Ovary (tissue), 9 donors: Measurements from ENCODE around the gene COL18A1. TPM values are rescaled to one million over a fixed set of nuclear protein-coding genes. Genes with fewer than 3 reads are reported as not detected.

Experiments used
- DNase-seq, 5 donors: peaks; one replicate each; pipeline ENCODE4 v3.0.0-alpha.2; 2019 to 2020
- H3K27ac ChIP-seq, 2 donors: fragments of 200-600 bp; one replicate each; pipeline versions ENCODE4 v1.5.1 to v1.8.0; 2019 to 2022
- H3K27me3 ChIP-seq: fragments of 200-600 bp; one replicate; pipeline ENCODE4 v1.8.0; 2022
- H3K36me3 ChIP-seq: fragments of 200-600 bp; sonication (generic); one replicate; pipeline ENCODE4 v1.5.1; 2019
- H3K4me1 ChIP-seq: one replicate; pipeline ENCODE4 v1.8.1; 2013; ENCODE audit warnings: mild to moderate bottlenecking, moderate library complexity; ENCODE audit not compliant: insufficient read depth
- H3K4me3 ChIP-seq: fragments of 200-600 bp; sonication (generic); one replicate; pipeline ENCODE4 v1.5.1; 2017
- H3K9me3 ChIP-seq, 2 donors: fragments of 200-600 bp in 1 of 2; sonication (generic) in 1 of 2; one replicate each; pipeline versions ENCODE4 v1.5.1 to v1.8.1; 2013 to 2019; ENCODE audit warnings: mild to moderate bottlenecking in 1 of 2, moderate library complexity in 1 of 2
- CTCF ChIP-seq, 3 donors: fragments of 450-650 bp in 2 of 3; fragments of 200-600 bp in 1 of 3; IDR thresholded peaks; one replicate each; pipeline versions ENCODE4 v1.5.1 to v1.8.0; 2016 to 2022; ENCODE audit warnings: antibody characterized with exemption in 3 of 3, mild to moderate bottlenecking in 1 of 3
- EP300 ChIP-seq: sonication (generic); formaldehyde crosslinking; IDR thresholded peaks from one replicate; pipeline ENCODE4 v1.6.1; 2017; ENCODE audit warnings: antibody characterized with exemption
- POLR2A ChIP-seq: fragments of 450-650 bp; IDR thresholded peaks from one replicate; pipeline ENCODE4 v1.6.1; 2017; ENCODE audit warnings: antibody characterized with exemption, mild to moderate bottlenecking, moderate library complexity
- WGBS, 3 donors: extraction: QIAGEN DNeasy Blood & Tissue Kit in 1 of 3; methylation state at CpG; one replicate each; pipeline versions ENCODE4 v1.1.5 to v1.1.7; 2013 to 2017; 5-methylcytosine and 5-hydroxymethylcytosine counted together
- intact Hi-C, 4 donors: fragments of 100-400 bp; cut with DNase I; formaldehyde crosslinking; loops; one replicate each; pipeline versions ENCODE4 v1.11.0 to v1.15.1; 2022 to 2023
- polyA plus RNA-seq, 2 donors: library from polyadenylated mRNA; stranded (reverse); fragments of 200-250 nt in 1 of 2; fragments of 350-450 nt in 1 of 2; fragmentation: Illumina TruSeq in 1 of 2; extraction: RNeasy Lipid Tissue Mini Kit (QIAGEN cat#74804) in 1 of 2; gene quantifications; one replicate each; pipeline ENCODE4 v1.2.3, GENCODE V29; 2013 to 2014
- total RNA-seq, 7 donors: library from RNA; depleted of rRNA in 2 of 7; stranded (reverse); fragments of >200 nt in 2 of 7; fragmentation: NEBNext Ultra II Directional in 3 of 7; extraction: Animal tissue kit (Norgen Biotek cat#: 25700) in 3 of 7; gene quantifications; one replicate each; pipeline versions ENCODE4 v1.1.0 to v1.2.4, GENCODE V29; 2016 to 2023
- donor health status: DM: no; HTN: no; CAD: no; lungs with moderate emphysema.
- donor health status: DM: no; HTN: no; CAD: no.
- donor health status: Bipolar disorder and iron deficiency.
- donor health status: DM: yes; HTN: yes; CAD: no.
- donor health status: DM: no; HTN: no; CAD: no.
- donor health status: DM: yes; HTN: yes; CAD: no.

COL18A1 gene
- total and polyA plus RNA-seq, 9 donors, result 11.1 to 353 (median 268) TPM

DNA sequence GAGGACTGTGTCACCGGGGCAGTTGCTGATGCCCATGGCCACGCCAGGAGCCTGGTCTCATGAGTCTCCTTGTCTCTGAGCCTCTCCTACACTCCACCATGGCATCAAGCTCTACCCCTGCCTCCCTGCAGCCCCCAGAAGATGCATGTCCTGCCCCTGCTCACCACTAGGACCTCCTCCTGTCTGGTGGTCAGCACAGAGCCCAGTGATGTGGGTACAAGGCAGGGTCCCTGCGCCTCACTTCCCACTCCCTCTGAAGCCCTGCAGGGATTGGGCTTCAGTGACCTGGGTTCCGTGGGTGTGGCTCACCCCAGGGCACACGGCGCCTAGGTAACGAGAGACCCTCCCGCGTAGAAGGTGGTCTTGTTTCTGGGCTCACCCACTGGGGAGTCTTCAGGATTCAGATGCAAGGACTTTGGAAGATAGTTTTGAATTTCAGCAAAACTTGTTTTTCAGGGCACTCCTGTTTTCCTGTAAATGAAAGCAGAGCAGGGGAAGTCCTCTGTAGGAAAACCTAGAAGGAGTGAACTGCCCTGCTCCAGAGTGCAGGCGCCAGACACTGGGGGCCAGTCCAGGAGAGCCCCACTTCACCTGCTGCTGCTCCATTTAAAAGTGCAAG, 2.8 kb downstream of the COL18A1 start:
- peaks cover 26% of the 10 kb centered on the region for H3K4me1 ChIP-seq
- H3K9me3 ChIP-seq, result no peaks in the 10 kb centered on the region
- DNase-seq, result peak in 4 of 5 donors; percentile 34 to 47 (median 40)
- intact Hi-C loops, result loop anchor here in 1 of 4 donors (10.0 kb wide), 1 partner anchor 113 kb away; no protein-coding TSS in a partner anchor
- no peak overlapping the region for H3K4me3 ChIP-seq
- no peaks in the 10 kb centered on the region for H3K36me3 ChIP-seq
- WGBS, 3 donors, result 78 to 85% (median 83%) methylated on average over 10 of the region's 10 CpGs
- TF ChIP-seq POLR2A, result no peak
- no peak for TF ChIP-seq CTCF (IDR thresholded peaks at IDR 0.05)
- TF ChIP-seq EP300, result no peak
- H3K27ac ChIP-seq, result peak overlapping the region in 1 of 2 donors; percentile 87
- H3K27me3 ChIP-seq, result no peaks in the 10 kb centered on the region

DNA sequence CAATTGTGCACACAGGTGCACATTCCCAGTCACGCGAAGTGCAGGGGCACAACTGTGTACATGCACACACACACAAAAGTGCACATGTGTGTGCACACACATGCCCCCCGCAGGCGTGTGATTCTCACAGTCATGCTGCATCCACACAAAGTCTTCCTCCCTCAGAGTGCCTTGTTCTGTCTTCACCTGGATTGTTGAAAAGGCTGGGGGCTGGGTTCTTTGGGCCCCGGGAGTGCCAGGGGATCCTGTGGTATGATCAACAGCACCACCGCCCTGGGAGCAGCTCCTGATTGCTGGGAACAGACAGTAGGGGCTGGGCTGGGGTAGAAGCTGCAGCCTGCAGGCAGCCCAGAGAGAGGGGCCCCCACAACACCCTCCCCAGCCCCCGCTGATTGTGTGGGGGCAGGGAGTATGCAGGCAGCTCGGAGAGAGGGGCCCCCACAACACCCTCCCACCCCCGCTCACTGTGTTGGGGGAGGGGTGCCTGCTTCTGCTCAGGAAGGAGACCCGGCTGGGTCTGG, 3.4 kb downstream of the COL18A1 start:
- Histone ChIP-seq H3K27ac (peak overlapping the region in 1 of 2 donors; percentile 75), H3K4me3 (no peak overlapping the region), H3K4me1 (peaks cover 29% of the 10 kb centered on the region), H3K36me3 (no peaks in the 10 kb centered on the region), H3K9me3 (no peaks in the 10 kb centered on the region), H3K27me3 (no peaks in the 10 kb centered on the region)
- WGBS, 3 donors, result 66 to 75% (median 73%) methylated on average over 5 to 10 of the region's 10 CpGs
- intact Hi-C loops, result loop anchor here in 1 of 4 donors (10.0 kb wide), 1 partner anchor 114 kb away; no protein-coding TSS in a partner anchor
- TF ChIP-seq POLR2A, result no peak
- TF ChIP-seq CTCF (IDR thresholded peaks at IDR 0.05), result no peak
- TF ChIP-seq EP300, result no peak
- DNase-seq, result peak in 4 of 5 donors; percentile 27 to 47 (median 45)

- peak in 4 of 5 donors; percentile 32 to 48 (median 39) for DNase-seq
- WGBS, 3 donors, result 73 to 80% (median 79%) methylated on average over 8 to 9 of the region's 9 CpGs
- Histone ChIP-seq H3K4me1 (peaks cover 28% of the 10 kb centered on the region), H3K36me3 (no peaks in the 10 kb centered on the region), H3K9me3 (no peaks in the 10 kb centered on the region), H3K27me3 (no peaks in the 10 kb centered on the region), H3K4me3 (no peak overlapping the region), H3K27ac (peak overlapping the region; percentile 42 to 75)
- TF ChIP-seq CTCF (IDR thresholded peaks at IDR 0.05), result no peak
- TF ChIP-seq POLR2A, result no peak
- no peak for TF ChIP-seq EP300
- intact Hi-C loops, result loop anchor here in 1 of 4 donors (10.0 kb wide), 1 partner anchor 114 kb away; no protein-coding TSS in a partner anchor
These were observed 3.9 kb downstream of the COL18A1 start for GRCh38 chr21:45408801-45409261.

DNA sequence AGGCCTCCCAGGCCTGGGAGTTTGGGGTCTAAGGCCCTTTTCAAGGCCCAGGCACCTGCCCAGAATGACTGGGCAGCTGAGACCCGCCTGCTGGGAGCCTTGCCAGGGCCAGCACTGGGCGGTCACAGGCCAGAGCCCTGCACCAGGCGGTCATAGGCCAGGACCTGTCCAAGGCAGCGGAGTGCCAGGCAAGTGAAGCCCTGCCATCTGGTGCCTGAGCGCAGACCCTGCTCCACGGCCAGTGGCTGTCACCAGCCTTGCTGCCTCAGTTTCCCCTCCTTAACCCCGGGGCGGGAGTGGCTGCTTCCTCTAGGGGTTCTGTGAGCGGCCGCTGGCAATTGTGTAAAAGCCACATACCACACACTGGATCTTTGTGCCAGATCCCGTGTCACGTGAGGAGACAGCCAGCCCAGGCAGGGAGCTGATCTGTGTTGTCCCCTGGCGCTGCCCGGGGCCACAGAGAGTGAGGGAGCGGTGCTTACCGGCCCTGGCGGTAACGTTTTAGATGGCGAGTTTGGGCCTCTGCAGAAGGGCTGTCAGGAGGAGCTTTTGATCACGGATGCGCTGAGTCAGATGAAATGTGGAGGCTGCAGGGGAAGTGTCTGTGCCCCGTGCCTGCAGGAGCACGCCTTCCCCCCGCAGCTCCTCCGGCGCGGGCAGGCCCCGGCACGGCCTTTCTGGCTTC, 4.6 kb downstream of the COL18A1 start:
- no peak for TF ChIP-seq POLR2A
- no peak for TF ChIP-seq EP300
- TF ChIP-seq CTCF (IDR thresholded peaks at IDR 0.05), result no peak
- intact Hi-C loops, result loop anchor here in 1 of 4 donors (10.0 kb wide), 1 partner anchor 115 kb away; no protein-coding TSS in a partner anchor
- H3K36me3 ChIP-seq, result no peaks in the 10 kb centered on the region
- 45 to 54% (median 46%) methylated on average over 29 of the region's 29 CpGs for WGBS, 3 donors
- peaks cover 28% of the 10 kb centered on the region for H3K4me1 ChIP-seq
- no peaks in the 10 kb centered on the region for H3K27me3 ChIP-seq
- H3K4me3 ChIP-seq, result no peak overlapping the region
- H3K9me3 ChIP-seq, result no peaks in the 10 kb centered on the region
- peak; percentile 56 to 66 (median 61) for DNase-seq
- peak overlapping the region; percentile 43 to 75 for H3K27ac ChIP-seq
